ENCODE data around the gene C1orf115. TPM values are rescaled to one million over a fixed set of nuclear protein-coding genes. Genes with fewer than 3 reads are reported as not detected.

Gene C1orf115
- total and polyA plus RNA-seq, 2 of the 4 experiments (the other 2 are of a cell fraction) = 0.07 to 0.18 TPM

DNA sequence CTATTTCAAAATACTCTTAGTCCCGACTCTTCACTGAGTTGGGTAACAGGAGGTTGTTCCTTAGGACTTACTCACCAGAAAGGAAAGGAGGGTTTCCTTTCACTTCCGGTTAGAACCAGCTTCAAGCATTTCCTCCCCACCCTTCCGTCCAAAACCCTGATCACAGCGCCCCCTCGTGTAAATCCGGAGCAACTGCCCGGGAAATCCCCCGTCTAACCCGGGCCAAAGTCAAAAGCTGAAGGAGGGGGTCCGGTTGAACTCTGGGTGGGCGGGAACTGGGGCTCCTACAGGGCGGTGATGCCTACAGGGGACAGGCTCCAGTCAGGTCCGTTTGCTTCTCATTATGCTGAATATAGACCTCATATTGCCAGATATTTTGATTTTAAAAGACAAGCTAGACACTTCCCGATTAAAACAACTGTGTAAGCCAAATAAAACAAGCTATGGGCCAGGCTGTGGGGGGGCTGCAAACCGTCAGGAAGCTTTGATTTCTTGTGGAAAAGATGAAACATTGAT is 43.0 kb downstream of the C1orf115 start (continued):
- TF ChIP-seq RAD21 (IDR thresholded peaks at IDR 0.05; ENCODE audit: low read length) = peak; percentile 49

DNA sequence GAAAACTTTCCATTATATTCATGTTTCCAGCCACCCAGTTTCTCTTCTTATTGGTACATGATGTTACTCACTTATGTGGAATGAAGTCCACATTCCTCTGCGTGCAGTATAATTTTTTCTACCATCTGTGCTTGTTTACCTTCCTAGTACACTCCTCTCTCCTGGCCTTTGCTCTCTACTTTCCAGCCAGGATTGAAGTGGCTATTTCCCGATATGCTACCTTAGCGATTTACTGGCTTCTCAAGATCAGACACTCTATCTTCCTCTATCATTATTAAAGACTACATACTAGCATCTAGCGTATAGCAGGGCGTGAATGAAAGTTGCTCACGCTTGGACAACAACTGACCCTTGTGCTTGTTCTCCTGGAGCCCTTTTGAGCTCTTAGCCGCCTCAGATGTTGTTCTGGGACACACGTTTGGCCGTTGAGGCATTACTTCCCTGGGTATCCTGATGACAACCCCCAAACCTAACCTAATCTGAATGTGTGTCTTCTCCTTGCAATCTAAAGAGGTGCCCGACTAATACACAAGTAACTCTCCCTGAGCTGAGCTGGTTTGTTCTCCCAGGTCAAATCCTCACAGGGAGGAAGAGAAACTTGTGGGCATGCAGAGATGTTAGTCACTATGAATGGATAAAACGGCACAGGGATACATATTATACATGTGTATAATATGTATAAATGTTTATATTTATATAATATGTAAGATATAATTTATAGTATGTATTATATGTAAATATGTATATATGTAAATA is 44.6 kb downstream of the C1orf115 start:
- H3K79me1 ChIP-seq (ENCODE audit: low read depth in 1 of 2, low read length in 2 of 2) = no peaks in the 10 kb centered on the region
- H2BK20ac ChIP-seq (ENCODE audit: low read depth, low read length) = peak overlapping the region; percentile 80
- peaks cover 5% of the 10 kb centered on the region for H3K4me1 ChIP-seq (ENCODE audit: control insufficient read depth, insufficient read depth, low read length)
- H2AK9ac ChIP-seq (replicated peaks; ENCODE audit: low read depth, low read length, poor library complexity) = peak overlapping the region; percentile 57
- 96% methylated on average over 8 of the region's 11 CpGs; no CpG with 5 or more reads in 1 of the 2 experiments for WGBS, 2 experiments (ENCODE audit: extremely low coverage in 2 of 2, insufficient read length in 1 of 2)
- in situ Hi-C loops (cut with MboI; ENCODE audit: low sequenced_read_pairs) = no loop called here
- no peaks in the 10 kb centered on the region for H3K27me3 ChIP-seq (ENCODE audit: control insufficient read depth, insufficient read depth, low read length)
- no peak overlapping the region for H3K23ac ChIP-seq (ENCODE audit: low read depth, low read length)
- no peak overlapping the region for H3K56ac ChIP-seq (ENCODE audit: extremely low read depth, insufficient read depth, low read length)
- no TSS peak for BruUV-seq (replicated peaks)
- peak overlapping the region; percentile 78 for H2AFZ ChIP-seq (replicated peaks; ENCODE audit: low read length, poor library complexity)
- H3K4me2 ChIP-seq (ENCODE audit: low read depth, low read length) = no peak overlapping the region
- DNase-seq = peak; percentile 81
- no peaks in the 10 kb centered on the region for H3K9me3 ChIP-seq (ENCODE audit: control insufficient read depth, insufficient read depth, low read length)
- H3K4ac ChIP-seq (ENCODE audit: low read depth, low read length) = peak overlapping the region; percentile 56
- no peak overlapping the region for H3K27ac ChIP-seq (ENCODE audit: insufficient read depth, low read length)
- peak; percentile 88 for ATAC-seq (ENCODE audit: low read depth)
- no peak overlapping the region for H4K5ac ChIP-seq (ENCODE audit: low read depth, low read length)
- peak overlapping the region; percentile 73 for H2BK120ac ChIP-seq (ENCODE audit: low read depth, low read length)
- dilution Hi-C loops (cut with HindIII; ENCODE audit: low sequenced_read_pairs, unreplicated experiment) = no loop called here
- H4K91ac ChIP-seq (ENCODE audit: insufficient read depth, low read depth, low read length) = peak overlapping the region; percentile 4
- intact Hi-C loops (cut with micrococcal nuclease) = no loop called here
- peak overlapping the region; percentile 4 for H2BK5ac ChIP-seq (ENCODE audit: low read depth, low read length, poor library complexity, severe bottlenecking)
- TF ChIP-seq FOS (IDR thresholded peaks at IDR 0.05; ENCODE audit: low read depth, low read length) (no peak), RCOR1 (IDR thresholded peaks at IDR 0.05; ENCODE audit: insufficient replicate concordance, low read length) (no peak), CHD1 (IDR thresholded peaks at IDR 0.05; ENCODE audit: low read depth, low read length) (no peak), MAZ (IDR thresholded peaks at IDR 0.05; ENCODE audit: borderline replicate concordance, low read depth, low read length) (no peak), CEBPB (IDR thresholded peaks at IDR 0.05; ENCODE audit: low read depth, low read length) (no peak), NFE2L2 (IDR thresholded peaks at IDR 0.05; ENCODE audit: low read depth, low read length) (no peak), RAD21 (IDR thresholded peaks at IDR 0.05; ENCODE audit: low read length) (no peak), BHLHE40 (IDR thresholded peaks at IDR 0.05; ENCODE audit: low read depth, low read length) (no peak), USF2 (IDR thresholded peaks at IDR 0.05; ENCODE audit: low read depth, low read length) (no peak), MAFK (IDR thresholded peaks at IDR 0.05; ENCODE audit: low read depth, low read length) (no peak), RFX5 (IDR thresholded peaks at IDR 0.05; ENCODE audit: low read depth, low read length) (no peak), MXI1 (IDR thresholded peaks at IDR 0.05; ENCODE audit: borderline replicate concordance, low read depth, low read length) (no peak)
- H2AK5ac ChIP-seq (ENCODE audit: low read depth, low read length) = peak overlapping the region; percentile 64
- H2BK15ac ChIP-seq (ENCODE audit: low read depth, low read length) = peak overlapping the region; percentile 77; the same call in 1 of the 3 replicates
- no peaks in the 10 kb centered on the region for H3K36me3 ChIP-seq (ENCODE audit: control insufficient read depth, insufficient read depth, low read length)
- H3K18ac ChIP-seq (ENCODE audit: low read depth, low read length) = peak overlapping the region; percentile 65; the same call in 1 of the 2 replicates
- H4K8ac ChIP-seq (ENCODE audit: low read depth in 2 of 2, low read length in 2 of 2) = peak overlapping the region in 1 of 2 experiments; percentile 72; a peak in 2 of 4 replicates
- peaks cover 4% of the 10 kb centered on the region for H3K9me1 ChIP-seq (ENCODE audit: insufficient read depth, low read length)
- H3K9ac ChIP-seq (ENCODE audit: low read depth, low read length) = no peak overlapping the region
- H3K4me3 ChIP-seq (ENCODE audit: insufficient read depth, low read depth, low read length) = no peak overlapping the region
- H3K14ac ChIP-seq (replicated peaks; ENCODE audit: low read depth, low read length) = no peak overlapping the region
- ChIA-PET POLR2A (ENCODE audit: unreplicated experiment) (interaction anchor here (1.0 kb wide), 1 partner anchor 13 kb away, joined by 4 read pairs; the partner anchor contains the start of gene MTARC2), CTCF (interaction anchor here (1.4 to 1.8 kb wide), 3 partner anchors 13 to 32 kb away, joined by 5 to 9 read pairs (median 8); partner anchors contain the start of gene MTARC2)
- H4K20me1 ChIP-seq (ENCODE audit: insufficient read depth, low read length) = no peaks in the 10 kb centered on the region
